WERI-Rb-1 (cell line): ENCODE results near the gene ITGAD.

Source experiments
- DNase-seq: peaks from one replicate; pipeline ENCODE4 v3.0.0-alpha.2; 2020
- H3K27ac ChIP-seq: fragments of 250-450 bp; sonication (Bioruptor Pico); 2 replicates; pipeline ENCODE4 v1.5.1; 2020; ENCODE audit warnings: mild to moderate bottlenecking, moderate library complexity
- H3K27me3 ChIP-seq: fragments of 250-450 bp; sonication (Bioruptor Pico); 2 replicates; pipeline ENCODE4 v1.5.1; 2021; ENCODE audit warnings: mild to moderate bottlenecking, low read depth, moderate library complexity; ENCODE audit not compliant: insufficient read depth, severe bottlenecking
- H3K36me3 ChIP-seq: fragments of 250-450 bp; sonication (Bioruptor Pico); 2 replicates; pipeline ENCODE4 v1.5.1; 2020; ENCODE audit warnings: mild to moderate bottlenecking, moderate library complexity
- H3K4me3 ChIP-seq: 2 replicates; pipeline ENCODE4 v1.5.1; 2011; ENCODE audit warnings: low read depth, mild to moderate bottlenecking, control low read depth, low read length
- H3K9me3 ChIP-seq: fragments of 250-450 bp; sonication (Bioruptor Pico); 2 replicates; pipeline ENCODE4 v1.5.1; 2021; ENCODE audit warnings: mild to moderate bottlenecking, moderate library complexity; ENCODE audit not compliant: severe bottlenecking
- TF ChIP-seq, protein P1 (sequence below): IDR thresholded peaks from 2 replicates; pipeline ENCODE4 v1.5.1; 2011; ENCODE audit warnings: low read depth, mild to moderate bottlenecking, control low read depth, inconsistent platforms, low read length

Gene ITGAD

DNA sequence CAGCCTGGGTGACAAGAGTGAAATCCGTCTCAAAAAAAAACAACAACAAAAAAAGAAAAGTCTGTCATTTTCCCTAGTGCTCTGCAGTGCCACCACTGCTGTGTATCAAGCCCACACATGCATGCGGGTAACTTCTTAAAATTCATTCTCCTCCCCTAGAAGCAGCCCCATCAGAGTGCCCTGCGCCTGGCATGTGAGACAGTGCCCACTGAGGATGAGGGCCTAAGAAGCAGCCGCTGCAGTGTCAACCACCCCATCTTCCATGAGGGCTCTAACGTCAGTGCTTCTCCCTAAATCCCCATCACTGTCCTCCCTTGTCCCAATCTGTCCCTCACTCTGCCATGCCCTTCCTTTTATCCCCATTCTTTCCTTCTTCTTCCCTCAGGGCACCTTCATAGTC is 24.8 kb downstream of the ITGAD start:
- peaks cover 13% of the 10 kb centered on the region for H3K27me3 ChIP-seq
- H3K36me3 ChIP-seq: no peaks in the 10 kb centered on the region
- no peak overlapping the region for H3K4me3 ChIP-seq
- DNase-seq: no peak
- TF ChIP-seq, protein P1, sequence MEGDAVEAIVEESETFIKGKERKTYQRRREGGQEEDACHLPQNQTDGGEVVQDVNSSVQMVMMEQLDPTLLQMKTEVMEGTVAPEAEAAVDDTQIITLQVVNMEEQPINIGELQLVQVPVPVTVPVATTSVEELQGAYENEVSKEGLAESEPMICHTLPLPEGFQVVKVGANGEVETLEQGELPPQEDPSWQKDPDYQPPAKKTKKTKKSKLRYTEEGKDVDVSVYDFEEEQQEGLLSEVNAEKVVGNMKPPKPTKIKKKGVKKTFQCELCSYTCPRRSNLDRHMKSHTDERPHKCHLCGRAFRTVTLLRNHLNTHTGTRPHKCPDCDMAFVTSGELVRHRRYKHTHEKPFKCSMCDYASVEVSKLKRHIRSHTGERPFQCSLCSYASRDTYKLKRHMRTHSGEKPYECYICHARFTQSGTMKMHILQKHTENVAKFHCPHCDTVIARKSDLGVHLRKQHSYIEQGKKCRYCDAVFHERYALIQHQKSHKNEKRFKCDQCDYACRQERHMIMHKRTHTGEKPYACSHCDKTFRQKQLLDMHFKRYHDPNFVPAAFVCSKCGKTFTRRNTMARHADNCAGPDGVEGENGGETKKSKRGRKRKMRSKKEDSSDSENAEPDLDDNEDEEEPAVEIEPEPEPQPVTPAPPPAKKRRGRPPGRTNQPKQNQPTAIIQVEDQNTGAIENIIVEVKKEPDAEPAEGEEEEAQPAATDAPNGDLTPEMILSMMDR: no peak
- H3K27ac ChIP-seq: no peak overlapping the region
- peaks cover 6% of the 10 kb centered on the region for H3K9me3 ChIP-seq

DNA sequence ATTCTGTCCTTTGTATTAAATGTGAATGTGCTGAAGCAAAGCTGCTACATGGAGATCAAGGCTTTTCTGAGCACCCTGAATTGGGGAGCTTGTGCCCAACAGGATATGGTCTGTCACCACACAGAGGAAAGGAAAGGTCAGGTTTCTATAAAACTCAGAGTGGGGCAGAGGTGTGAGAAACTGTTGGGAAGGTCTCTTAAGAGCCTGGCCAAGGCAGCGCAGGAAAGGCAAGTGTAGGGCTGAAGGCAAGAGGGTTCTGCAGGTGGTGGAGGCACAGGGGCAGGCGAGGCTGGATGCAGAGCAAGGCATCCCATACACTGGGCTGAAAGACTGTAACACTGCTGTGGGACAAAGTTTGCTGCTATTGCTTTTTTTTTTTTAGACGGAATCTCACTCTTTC is 26.9 kb downstream of the ITGAD start:
- TF ChIP-seq, protein P1: no peak
- Histone ChIP-seq H3K36me3 (no peaks in the 10 kb centered on the region), H3K27ac (no peak overlapping the region), H3K4me3 (no peak overlapping the region), H3K9me3 (peaks cover 6% of the 10 kb centered on the region), H3K27me3 (peaks cover 15% of the 10 kb centered on the region)
- DNase-seq: no peak

DNA sequence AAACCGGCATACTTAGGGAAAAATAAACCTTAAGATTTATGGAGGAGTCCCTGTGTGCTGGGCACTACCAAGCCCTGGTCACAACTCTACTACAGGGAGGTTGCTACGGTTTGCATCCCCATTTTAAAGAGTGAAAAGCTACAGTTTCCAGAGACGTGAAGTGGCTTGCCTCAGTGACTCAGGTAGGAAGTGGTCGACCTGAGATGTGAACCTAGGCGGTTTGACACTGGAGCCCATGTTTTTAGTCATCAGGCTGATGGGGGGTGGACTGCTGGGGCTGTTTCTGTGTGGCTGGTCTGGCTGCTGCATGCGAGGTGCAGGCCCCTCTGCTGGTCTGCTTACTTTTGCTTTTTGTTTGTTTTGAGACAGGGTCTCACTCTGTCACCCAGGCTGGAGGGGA is 28.5 kb downstream of the ITGAD start:
- no peaks in the 10 kb centered on the region for H3K36me3 ChIP-seq
- H3K4me3 ChIP-seq: no peak overlapping the region
- no peak for DNase-seq
- H3K9me3 ChIP-seq: peaks cover 6% of the 10 kb centered on the region
- peaks cover 17% of the 10 kb centered on the region for H3K27me3 ChIP-seq
- no peak overlapping the region for H3K27ac ChIP-seq
- TF ChIP-seq, protein P1: no peak

DNA sequence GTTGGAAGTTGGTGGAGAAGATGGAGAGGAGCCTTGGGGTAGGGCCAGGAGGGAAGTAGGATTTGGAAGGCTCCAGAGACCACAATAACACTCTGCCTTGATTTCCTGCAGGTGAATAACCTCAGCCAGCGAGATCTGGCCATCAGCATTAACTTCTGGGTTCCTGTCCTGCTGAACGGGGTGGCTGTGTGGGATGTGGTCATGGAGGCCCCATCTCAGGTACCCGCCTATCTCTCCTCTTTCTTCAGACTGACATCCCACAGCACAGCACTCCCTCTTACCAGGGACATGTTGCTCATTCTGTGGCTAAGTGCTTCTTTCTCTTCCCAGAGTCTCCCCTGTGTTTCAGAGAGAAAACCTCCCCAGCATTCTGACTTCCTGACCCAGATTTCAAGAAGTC is 30.1 kb downstream of the ITGAD start:
- H3K27ac ChIP-seq: no peak overlapping the region
- no peaks in the 10 kb centered on the region for H3K9me3 ChIP-seq
- DNase-seq: no peak
- H3K4me3 ChIP-seq: no peak overlapping the region
- TF ChIP-seq, protein P1: no peak
- peaks cover 17% of the 10 kb centered on the region for H3K27me3 ChIP-seq
- no peaks in the 10 kb centered on the region for H3K36me3 ChIP-seq

DNA sequence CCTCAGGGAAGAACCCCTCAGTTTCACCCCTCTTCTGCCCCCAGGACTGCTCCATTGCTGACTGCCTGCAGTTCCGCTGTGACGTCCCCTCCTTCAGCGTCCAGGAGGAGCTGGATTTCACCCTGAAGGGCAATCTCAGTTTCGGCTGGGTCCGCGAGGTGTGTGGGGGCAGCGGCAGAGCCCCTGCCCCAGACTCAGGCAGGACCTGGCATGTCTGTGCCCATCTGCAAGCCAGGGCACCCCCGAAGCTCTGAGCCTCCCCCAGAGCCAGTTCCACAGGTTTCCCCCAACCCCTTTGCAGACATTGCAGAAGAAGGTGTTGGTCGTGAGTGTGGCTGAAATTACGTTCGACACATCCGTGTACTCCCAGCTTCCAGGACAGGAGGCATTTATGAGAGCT is 30.7 kb downstream of the ITGAD start:
- DNase-seq: no peak
- H3K27ac ChIP-seq: no peak overlapping the region
- no peaks in the 10 kb centered on the region for H3K36me3 ChIP-seq
- no peak overlapping the region for H3K4me3 ChIP-seq
- peaks cover 17% of the 10 kb centered on the region for H3K27me3 ChIP-seq
- H3K9me3 ChIP-seq: no peaks in the 10 kb centered on the region
- TF ChIP-seq, protein P1: no peak

DNA sequence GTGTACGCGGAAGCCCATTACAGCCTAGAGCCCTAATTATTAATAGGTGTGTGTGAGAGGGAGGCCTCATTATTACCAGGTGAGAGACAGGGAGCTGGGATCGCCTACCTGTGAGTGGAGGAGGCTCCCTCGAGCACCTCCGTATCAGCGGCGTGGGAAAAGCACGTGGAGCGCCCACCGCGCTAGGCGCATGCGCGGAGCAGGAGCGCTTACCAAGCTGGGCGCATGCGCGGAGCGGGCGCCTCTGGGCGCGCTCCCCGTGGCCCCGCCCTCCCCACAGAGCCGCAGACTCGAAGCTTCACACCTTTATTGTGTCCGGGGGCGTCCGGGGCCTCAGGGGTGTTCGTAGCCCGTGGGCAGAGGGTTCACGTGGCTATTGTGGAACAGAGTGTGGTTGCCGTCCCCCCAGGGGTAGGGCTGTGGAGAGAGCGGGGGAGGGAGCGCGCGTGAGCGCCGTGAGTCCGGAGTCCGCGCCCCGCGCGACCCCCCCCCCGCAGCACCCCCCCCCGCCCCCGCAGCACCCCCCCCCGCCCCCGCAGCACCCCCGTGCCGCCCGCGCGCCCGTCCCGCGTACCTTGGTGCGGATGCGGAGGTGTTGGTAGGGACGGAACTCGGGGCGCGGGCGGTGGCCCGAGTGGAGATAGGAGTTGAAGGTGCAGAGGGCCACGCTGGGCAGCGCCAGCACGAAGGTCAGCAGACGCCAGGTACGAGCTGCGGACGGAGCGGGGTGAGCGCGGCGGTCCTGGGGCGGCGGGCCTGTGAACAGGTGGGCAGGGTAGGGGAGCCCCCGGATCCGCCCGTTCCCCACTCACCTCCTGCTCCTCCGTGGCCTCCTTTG is 34.5 kb downstream of the ITGAD start:
- Histone ChIP-seq H3K27ac (no peak overlapping the region), H3K9me3 (no peaks in the 10 kb centered on the region), H3K27me3 (peaks cover 9% of the 10 kb centered on the region), H3K4me3 (no peak overlapping the region), H3K36me3 (no peaks in the 10 kb centered on the region)
- no peak for DNase-seq
- TF ChIP-seq, protein P1: no peak
